Chondrocyte (in vitro differentiated cells): Measurements from ENCODE around the gene NMS. TPM values are rescaled to one million over a fixed set of nuclear protein-coding genes. Genes with fewer than 3 reads are reported as not detected.

Source experiments
- DNase-seq: peaks from one replicate; pipeline ENCODE4 v3.0.0; 2021; ENCODE audit warnings: mixed read lengths, low spot score
- H3K27ac Mint-ChIP-seq: one replicate; pipeline ENCODE4 v1.8.0; 2021; ENCODE audit warnings: mild to moderate bottlenecking, moderate library complexity, mixed read lengths; ENCODE audit not compliant: unreplicated experiment
- H3K27me3 Mint-ChIP-seq: 2 replicates; pipeline ENCODE4 v1.8.0; 2021; ENCODE audit warnings: low read depth, mixed read lengths
- H3K36me3 Mint-ChIP-seq: 2 replicates; pipeline ENCODE4 v1.8.0; 2021; ENCODE audit warnings: low read depth, mixed read lengths
- H3K4me1 Mint-ChIP-seq: 2 replicates; pipeline ENCODE4 v1.8.0; 2021; ENCODE audit warnings: low read depth, mild to moderate bottlenecking, mixed read lengths
- H3K4me3 Mint-ChIP-seq: one replicate; pipeline ENCODE4 v1.8.0; 2021; ENCODE audit warnings: mild to moderate bottlenecking, moderate library complexity, mixed read lengths; ENCODE audit not compliant: unreplicated experiment
- H3K9me3 Mint-ChIP-seq: 2 replicates; pipeline ENCODE4 v1.8.0; 2021; ENCODE audit warnings: low read depth, mixed read lengths
- long read RNA-seq: library from polyadenylated mRNA; stranded (forward); transcript quantifications from one replicate; pipeline ENCODE4 v2.0.0, GENCODE V29; 2021
- total RNA-seq: library from RNA; stranded (reverse); gene quantifications from 3 replicates; pipeline ENCODE4 v1.2.1, GENCODE V29; 2021
- TF ChIP-seq, protein P1 (sequence below): fragments of 200-600 bp; sonication (generic); IDR thresholded peaks from 2 replicates; pipeline ENCODE4 v1.5.0; 2021; ENCODE audit warnings: antibody characterized with exemption, mild to moderate bottlenecking, moderate library complexity

Gene NMS, protein sequence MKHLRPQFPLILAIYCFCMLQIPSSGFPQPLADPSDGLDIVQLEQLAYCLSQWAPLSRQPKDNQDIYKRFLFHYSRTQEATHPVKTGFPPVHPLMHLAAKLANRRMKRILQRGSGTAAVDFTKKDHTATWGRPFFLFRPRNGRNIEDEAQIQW
- not detected in 3 replicates for total RNA-seq
- long read RNA-seq, result 0 reads

DNA sequence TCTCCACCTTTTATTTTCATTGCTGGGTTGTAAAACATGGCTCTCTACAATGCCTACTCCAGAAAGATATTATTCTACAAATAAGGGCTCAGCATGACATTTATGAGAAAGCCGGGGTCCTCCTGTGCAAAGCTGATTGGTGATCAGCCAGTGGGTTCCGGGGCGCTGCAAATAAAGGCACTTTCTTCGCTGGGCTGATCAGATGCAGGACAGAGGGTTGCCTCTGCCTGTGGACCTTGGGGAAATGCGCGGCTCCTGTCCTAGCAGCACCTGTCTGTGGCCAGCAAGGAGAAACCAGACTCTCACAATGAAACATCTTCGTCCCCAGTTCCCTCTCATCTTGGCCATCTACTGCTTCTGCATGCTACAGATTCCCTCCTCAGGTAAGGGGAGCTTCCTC lies at the start of gene NMS:
TSS of gene NMS (plus strand) at position 301 of the 400 bp plus-strand sequence. CDS start at position 308, 7 bp downstream.
- Mint-ChIP-seq H3K4me1 (no peaks in the 10 kb centered on the region), H3K36me3 (no peaks in the 10 kb centered on the region), H3K4me3 (no peak within 1 kb of the TSS), H3K27ac (no peak within 1 kb of the TSS), H3K9me3 (no peaks in the 10 kb centered on the region), H3K27me3 (peaks cover 52% of the 10 kb centered on the region)
- DNase-seq, result no peak
- TF ChIP-seq, protein P1, sequence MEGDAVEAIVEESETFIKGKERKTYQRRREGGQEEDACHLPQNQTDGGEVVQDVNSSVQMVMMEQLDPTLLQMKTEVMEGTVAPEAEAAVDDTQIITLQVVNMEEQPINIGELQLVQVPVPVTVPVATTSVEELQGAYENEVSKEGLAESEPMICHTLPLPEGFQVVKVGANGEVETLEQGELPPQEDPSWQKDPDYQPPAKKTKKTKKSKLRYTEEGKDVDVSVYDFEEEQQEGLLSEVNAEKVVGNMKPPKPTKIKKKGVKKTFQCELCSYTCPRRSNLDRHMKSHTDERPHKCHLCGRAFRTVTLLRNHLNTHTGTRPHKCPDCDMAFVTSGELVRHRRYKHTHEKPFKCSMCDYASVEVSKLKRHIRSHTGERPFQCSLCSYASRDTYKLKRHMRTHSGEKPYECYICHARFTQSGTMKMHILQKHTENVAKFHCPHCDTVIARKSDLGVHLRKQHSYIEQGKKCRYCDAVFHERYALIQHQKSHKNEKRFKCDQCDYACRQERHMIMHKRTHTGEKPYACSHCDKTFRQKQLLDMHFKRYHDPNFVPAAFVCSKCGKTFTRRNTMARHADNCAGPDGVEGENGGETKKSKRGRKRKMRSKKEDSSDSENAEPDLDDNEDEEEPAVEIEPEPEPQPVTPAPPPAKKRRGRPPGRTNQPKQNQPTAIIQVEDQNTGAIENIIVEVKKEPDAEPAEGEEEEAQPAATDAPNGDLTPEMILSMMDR, result no peak

DNA sequence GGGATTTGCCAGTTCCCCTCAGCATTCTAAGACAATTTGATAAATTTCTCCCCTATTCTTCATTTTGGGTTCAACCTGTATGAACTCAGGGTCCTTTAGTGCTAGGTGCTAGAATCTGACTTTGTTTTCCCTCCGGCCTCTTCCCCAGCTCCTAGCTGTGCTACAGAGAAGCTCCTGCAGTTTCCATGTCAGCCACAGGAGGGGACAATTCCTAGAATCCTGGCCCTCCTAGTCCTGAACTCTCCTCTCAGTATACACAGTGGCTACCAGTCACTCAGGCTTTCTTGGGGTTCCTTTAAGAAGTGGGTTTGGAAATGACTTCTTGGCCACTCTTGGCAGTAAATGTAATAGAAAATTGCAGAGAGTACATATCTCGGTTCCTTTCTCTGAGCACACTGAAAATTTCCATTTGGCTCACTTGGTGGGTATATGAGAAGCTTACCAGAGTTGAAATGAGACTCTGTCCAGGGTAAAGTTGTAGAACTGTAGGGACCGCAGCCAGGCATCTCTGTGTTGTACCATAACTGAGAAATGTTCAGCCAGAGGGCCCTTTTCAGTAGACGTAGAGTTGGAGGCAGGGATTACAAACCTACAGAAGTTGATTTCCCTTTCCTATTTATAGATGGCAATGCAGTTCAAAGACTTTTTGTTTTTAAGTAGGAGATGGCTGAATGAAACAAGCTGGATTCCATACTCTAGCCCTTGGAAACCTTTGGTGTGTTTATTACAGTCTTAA lies 47.8 kb upstream of the NMS start:
- H3K4me1 Mint-ChIP-seq, result peaks cover 2% of the 10 kb centered on the region
- TF ChIP-seq, protein P1, result peak; percentile 77
- no peak for DNase-seq
- H3K27me3 Mint-ChIP-seq, result peaks cover 21% of the 10 kb centered on the region
- H3K9me3 Mint-ChIP-seq, result no peaks in the 10 kb centered on the region
- no peaks in the 10 kb centered on the region for H3K36me3 Mint-ChIP-seq
- H3K27ac Mint-ChIP-seq, result no peak overlapping the region
- no peak overlapping the region for H3K4me3 Mint-ChIP-seq

DNA sequence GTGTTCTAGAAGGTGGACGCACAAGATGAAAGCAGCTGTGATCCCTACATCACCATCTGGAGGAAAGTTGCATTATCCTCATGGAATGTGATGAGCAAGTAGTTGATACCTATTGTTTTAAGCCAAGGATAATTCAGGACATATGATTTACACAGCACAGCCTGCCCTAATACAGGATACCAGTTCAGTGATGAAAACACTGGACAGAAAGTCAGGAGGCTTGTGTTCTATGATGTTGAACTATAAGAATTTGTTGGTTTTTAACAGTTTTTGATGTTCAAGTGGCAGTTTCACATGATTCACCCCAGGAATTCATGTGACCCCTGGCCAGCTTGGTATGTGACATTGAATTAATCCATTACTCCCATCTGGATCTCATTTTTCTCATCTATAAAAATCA lies 46.7 kb upstream of the NMS start:
- TF ChIP-seq, protein P1, result no peak

DNA sequence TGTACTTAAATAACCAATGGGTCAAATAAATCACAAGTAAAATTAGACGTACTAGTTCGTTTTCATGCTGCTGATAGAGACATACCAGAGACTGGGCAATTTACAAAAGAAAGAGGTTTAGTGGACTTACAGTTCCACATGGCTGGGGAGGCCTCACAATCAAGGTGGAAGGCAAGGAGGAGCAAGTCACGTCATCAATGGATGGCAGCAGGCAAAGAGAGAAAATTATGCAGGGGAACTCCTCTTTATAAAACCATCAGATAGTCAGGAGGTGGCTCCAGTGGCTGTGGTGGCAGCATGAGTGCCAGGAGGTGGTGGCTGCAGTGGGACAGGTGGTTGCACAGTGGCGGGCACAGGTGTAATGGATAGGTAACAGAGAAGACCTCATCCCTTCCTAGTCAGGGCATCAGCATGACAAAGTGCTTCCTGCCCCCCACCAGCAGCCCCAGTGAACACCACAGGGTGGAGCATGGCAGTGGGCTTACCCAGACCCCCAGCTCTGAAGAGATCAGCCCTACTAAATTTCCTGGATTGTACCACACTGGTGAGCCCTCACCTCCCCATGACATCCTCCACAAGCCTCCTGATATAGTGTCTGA lies 45.9 kb upstream of the NMS start:
- H3K36me3 Mint-ChIP-seq, result peaks cover 1% of the 10 kb centered on the region
- DNase-seq, result no peak
- peaks cover 37% of the 10 kb centered on the region for H3K27me3 Mint-ChIP-seq
- TF ChIP-seq, protein P1, result no peak
- H3K4me1 Mint-ChIP-seq, result no peaks in the 10 kb centered on the region
- peaks cover 3% of the 10 kb centered on the region for H3K9me3 Mint-ChIP-seq
- H3K4me3 Mint-ChIP-seq, result no peak overlapping the region
- no peak overlapping the region for H3K27ac Mint-ChIP-seq

More for the DNA sequence above, 46.7 kb upstream of the NMS start:
- peaks cover 29% of the 10 kb centered on the region for H3K27me3 Mint-ChIP-seq
- no peaks in the 10 kb centered on the region for H3K4me1 Mint-ChIP-seq
- no peak overlapping the region for H3K4me3 Mint-ChIP-seq
- no peaks in the 10 kb centered on the region for H3K36me3 Mint-ChIP-seq
- no peak overlapping the region for H3K27ac Mint-ChIP-seq
- no peaks in the 10 kb centered on the region for H3K9me3 Mint-ChIP-seq
- DNase-seq, result no peak

DNA sequence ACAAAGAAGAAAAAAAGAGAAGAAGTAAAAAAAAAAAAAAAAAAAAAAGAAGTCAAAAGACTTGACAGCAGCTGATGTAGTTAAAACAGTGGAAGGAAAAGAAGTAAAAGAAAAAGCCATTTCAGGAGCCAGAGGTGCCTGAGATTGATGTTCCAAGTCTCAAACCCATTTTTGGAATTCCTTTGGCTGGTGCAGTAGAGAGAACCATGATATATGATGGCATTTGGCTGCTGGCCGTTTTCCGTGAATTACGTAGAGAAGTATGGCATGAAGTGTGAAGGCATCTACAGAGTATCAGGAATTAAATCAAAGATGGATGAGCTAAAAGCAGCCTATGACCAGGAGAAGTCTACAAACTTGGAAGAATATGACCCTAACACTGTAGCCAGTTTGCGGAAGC lies 45.2 kb upstream of the NMS start:
- Mint-ChIP-seq H3K36me3 (peaks cover 1% of the 10 kb centered on the region), H3K27me3 (peaks cover 40% of the 10 kb centered on the region), H3K4me3 (no peak overlapping the region), H3K9me3 (peaks cover 7% of the 10 kb centered on the region), H3K27ac (no peak overlapping the region), H3K4me1 (no peaks in the 10 kb centered on the region)
- DNase-seq, result no peak
- TF ChIP-seq, protein P1, result no peak
